WTC11 (cell line): ENCODE results near the gene S100A13. TPM values are rescaled to one million over a fixed set of nuclear protein-coding genes. Genes with fewer than 3 reads are reported as not detected.

Experiments
- ATAC-seq: fragments of 200-7000 bp; cut with Tn5 transposase; 2 replicates; pipeline ENCODE4 v1.10.0; 2021; ENCODE audit warnings: mild to moderate bottlenecking, moderate library complexity
- CTCF ChIA-PET: fragments of 300-600 bp; sonication (Branson Sonifier 250); formaldehyde crosslinking; loops from one replicate; lab custom pipeline; 2021; ENCODE audit warnings: antibody characterized with exemption; lab: Charles Lee
- POLR2A ChIA-PET: fragments of 350-600 bp; sonication (Branson Sonifier 250); formaldehyde crosslinking; loops from one replicate; lab custom pipeline; 2021; ENCODE audit warnings: antibody characterized with exemption; lab: Charles Lee
- DNase-seq: peaks from one replicate; pipeline ENCODE4 v3.0.0; 2021; ENCODE audit warnings: low spot score
- H3K27ac Mint-ChIP-seq: 2 replicates; pipeline ENCODE4 v1.8.0; 2021; ENCODE audit warnings: mixed read lengths
- H3K27me3 Mint-ChIP-seq: 2 replicates; pipeline ENCODE4 v1.8.0; 2021; ENCODE audit warnings: low read depth, mild to moderate bottlenecking, moderate library complexity, mixed read lengths
- H3K36me3 Mint-ChIP-seq: 2 replicates; pipeline ENCODE4 v1.8.0; 2021; ENCODE audit warnings: mixed read lengths
- H3K4me1 Mint-ChIP-seq: 2 replicates; pipeline ENCODE4 v1.8.0; 2022; ENCODE audit warnings: mixed read lengths
- H3K4me3 Mint-ChIP-seq: 2 replicates; pipeline ENCODE4 v1.8.0; 2021; ENCODE audit warnings: mild to moderate bottlenecking, moderate library complexity, mixed read lengths
- H3K9me3 Mint-ChIP-seq: 2 replicates; pipeline ENCODE4 v1.8.0; 2021; ENCODE audit warnings: mixed read lengths
- CBFB ChIP-seq: sonication (generic); formaldehyde crosslinking; IDR thresholded peaks from 2 replicates; pipeline ENCODE4 v1.8.1; 2022; ENCODE audit warnings: mild to moderate bottlenecking, low read depth, missing genetic modification reagents
- CREB1 ChIP-seq: sonication (generic); formaldehyde crosslinking; IDR thresholded peaks from 2 replicates; pipeline ENCODE4 v1.8.0; 2023; ENCODE audit warnings: mild to moderate bottlenecking, missing genetic modification reagents
- FOXP1 ChIP-seq: sonication (generic); formaldehyde crosslinking; IDR thresholded peaks from 2 replicates; pipeline ENCODE4 v1.8.0; 2022; ENCODE audit warnings: missing genetic modification reagents, mild to moderate bottlenecking, moderate library complexity, borderline replicate concordance
- MXD4 ChIP-seq: fragments of 250-450 bp; sonication (Bioruptor Pico); IDR thresholded peaks from 2 replicates; pipeline ENCODE4 v1.8.0; 2021; ENCODE audit warnings: mild to moderate bottlenecking, moderate library complexity, borderline replicate concordance
- NFATC4 ChIP-seq: fragments of 250-450 bp; sonication (Bioruptor Pico); IDR thresholded peaks from 2 replicates; pipeline ENCODE4 v1.9.0; 2021; ENCODE audit warnings: mild to moderate bottlenecking
- NR1H2 ChIP-seq: sonication (generic); formaldehyde crosslinking; IDR thresholded peaks from 2 replicates; pipeline ENCODE4 v1.9.0; 2021; ENCODE audit warnings: mild to moderate bottlenecking, moderate library complexity, missing genetic modification reagents
- NR2C2 ChIP-seq: sonication (generic); formaldehyde crosslinking; IDR thresholded peaks from 2 replicates; pipeline ENCODE4 v1.8.0; 2022; ENCODE audit warnings: mild to moderate bottlenecking, missing genetic modification reagents
- RORB ChIP-seq: fragments of 250-450 bp; sonication (Bioruptor Pico); IDR thresholded peaks from 2 replicates; pipeline ENCODE4 v1.9.0; 2021; ENCODE audit warnings: mild to moderate bottlenecking
- SMAD4 ChIP-seq: sonication (generic); formaldehyde crosslinking; IDR thresholded peaks from 2 replicates; pipeline ENCODE4 v1.8.0; 2022; ENCODE audit warnings: mild to moderate bottlenecking, missing genetic modification reagents
- ZNF317 ChIP-seq: sonication (generic); formaldehyde crosslinking; IDR thresholded peaks from 2 replicates; pipeline ENCODE4 v1.8.1; 2023; ENCODE audit warnings: low read depth, mild to moderate bottlenecking, moderate library complexity, missing genetic modification reagents, borderline replicate concordance
- ZNF396 ChIP-seq: fragments of 250-450 bp; sonication (Bioruptor Pico); IDR thresholded peaks from 2 replicates; pipeline ENCODE4 v1.8.0; 2021; ENCODE audit warnings: mild to moderate bottlenecking, moderate library complexity, borderline replicate concordance
- ZNF416 ChIP-seq: fragments of 250-450 bp; sonication (Bioruptor Pico); IDR thresholded peaks from 2 replicates; pipeline ENCODE4 v1.9.0; 2021; ENCODE audit warnings: mild to moderate bottlenecking, inconsistent platforms
- total RNA-seq: library from RNA; stranded (reverse); gene quantifications from 3 replicates; pipeline ENCODE4 v1.2.3, GENCODE V29; 2021
- TF ChIP-seq, protein P1 (sequence below): sonication (generic); formaldehyde crosslinking; IDR thresholded peaks from 2 replicates; pipeline ENCODE4 v1.8.1; 2022; ENCODE audit warnings: mild to moderate bottlenecking, missing genetic modification reagents, moderate library complexity, borderline replicate concordance
- TF ChIP-seq, protein P2 (sequence below): fragments of 250-450 bp; sonication (Bioruptor Pico); IDR thresholded peaks from 2 replicates; pipeline ENCODE4 v1.9.0; 2021; ENCODE audit warnings: moderate library complexity, mild to moderate bottlenecking, inconsistent platforms, borderline replicate concordance
- TF ChIP-seq, protein P3 (sequence below): sonication (generic); formaldehyde crosslinking; IDR thresholded peaks from 2 replicates; pipeline ENCODE4 v1.8.1; 2023; ENCODE audit warnings: mild to moderate bottlenecking, missing genetic modification reagents, moderate library complexity
- TF ChIP-seq, protein P4 (sequence below): sonication (generic); formaldehyde crosslinking; IDR thresholded peaks from 2 replicates; pipeline ENCODE4 v1.8.0; 2023; ENCODE audit warnings: missing genetic modification reagents
- TF ChIP-seq, protein P5 (sequence below): sonication (generic); formaldehyde crosslinking; IDR thresholded peaks from 2 replicates; pipeline ENCODE4 v1.8.0; 2022; ENCODE audit warnings: mild to moderate bottlenecking, missing genetic modification reagents
- TF ChIP-seq, protein P6 (sequence below): sonication (generic); formaldehyde crosslinking; conservative IDR thresholded peaks from 2 replicates; pipeline ENCODE4 v1.8.1; 2023; ENCODE audit warnings: mild to moderate bottlenecking, low read depth, missing genetic modification reagents, moderate library complexity

The S100A13 gene
- total RNA-seq, 1 experiment from 2014 or later, result 68.4 TPM

DNA sequence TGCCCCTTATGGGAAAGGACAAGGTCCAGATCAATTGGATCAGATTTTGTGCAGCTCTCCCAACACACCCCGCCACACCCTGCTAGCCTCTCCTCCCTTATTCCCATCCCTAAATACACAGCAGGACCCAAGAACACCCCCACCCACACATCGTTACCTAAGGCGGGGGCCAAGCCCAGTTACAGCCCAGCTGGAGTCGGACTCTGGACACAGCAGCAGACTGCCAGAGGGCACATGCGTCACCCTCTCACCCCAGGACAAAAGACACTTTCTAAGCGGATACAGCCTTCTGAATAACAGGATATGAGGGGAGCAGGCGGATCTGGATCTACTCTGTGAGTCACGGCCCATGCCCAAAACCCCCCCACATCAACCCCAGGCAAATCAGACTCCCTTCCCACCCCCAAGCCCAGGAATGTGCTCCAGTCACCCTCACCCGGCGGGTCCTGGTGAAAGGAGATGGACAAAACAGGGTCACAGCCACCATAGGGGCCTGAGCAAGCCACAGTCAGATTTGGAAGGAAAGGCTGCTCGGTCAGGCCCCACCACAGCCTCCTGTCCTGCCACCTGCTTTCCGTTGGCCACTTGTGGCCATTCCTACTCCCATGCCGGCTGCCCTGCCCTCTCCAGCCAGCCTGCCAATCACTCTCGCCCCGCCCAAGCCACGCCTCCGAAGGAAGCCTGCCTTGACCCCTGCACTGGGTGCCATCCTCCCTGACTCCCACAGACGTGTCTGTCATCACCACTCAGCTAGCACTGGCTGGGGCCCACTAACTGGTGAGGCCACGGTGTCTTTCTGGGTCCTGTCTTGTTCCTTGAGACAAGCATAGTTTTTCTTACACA lies 18.3 kb downstream of the S100A13 start (continued):
- TF ChIP-seq CREB1 (CRISPR knock-in tag) (no peak), ZNF317 (CRISPR knock-in tag) (no peak)

DNA sequence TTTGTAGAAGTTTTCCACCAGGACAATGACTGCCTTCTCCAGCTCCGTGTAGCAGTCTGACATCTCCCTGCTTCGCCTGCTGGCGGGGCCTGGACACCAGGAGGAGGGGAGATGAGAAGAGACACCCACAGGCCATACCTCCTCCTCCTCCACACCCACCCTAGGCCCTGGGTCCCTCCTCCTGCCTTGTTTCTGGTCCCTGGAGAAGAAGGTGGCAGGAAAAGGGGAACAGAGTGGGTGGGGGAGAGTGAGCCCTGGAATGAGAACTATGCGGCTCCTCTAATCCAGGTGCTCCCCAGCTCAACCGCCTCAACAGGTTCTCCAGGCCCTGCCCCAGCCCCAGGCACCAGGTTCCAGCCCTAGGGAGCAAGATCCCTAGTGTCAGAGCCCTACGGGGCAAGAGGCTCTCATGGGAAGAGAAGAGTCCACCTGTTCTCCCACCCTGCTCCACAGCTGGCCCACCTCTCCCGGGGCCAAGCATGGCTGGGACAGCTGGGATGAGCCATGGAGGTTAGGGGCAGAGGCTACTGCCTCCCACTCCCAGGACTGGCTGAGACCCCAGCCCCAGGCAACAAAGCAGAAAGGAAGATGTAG lies 19.1 kb downstream of the S100A13 start:
- no peaks in the 10 kb centered on the region for H3K9me3 Mint-ChIP-seq
- ChIA-PET CTCF (interaction anchor here (0.8 to 14.4 kb wide), 6 partner anchors 9 to 75 kb away, joined by 3 to 230 read pairs (median 5); partner anchors contain the start of genes S100A1, S100A13, S100A14 and S100A6), POLR2A (interaction anchor here (2.6 kb wide), 1 partner anchor 26 kb away, joined by 7 read pairs; the partner anchor contains the start of gene CHTOP)
- H3K27ac Mint-ChIP-seq, result no peak overlapping the region; the same call in 1 of the 2 replicates
- no peak for DNase-seq
- H3K4me3 Mint-ChIP-seq, result peak overlapping the region; percentile 29; the same call in 1 of the 2 replicates
- no peaks in the 10 kb centered on the region; the same call in 1 of the 2 replicates for H3K27me3 Mint-ChIP-seq
- H3K36me3 Mint-ChIP-seq, result no peaks in the 10 kb centered on the region
- ATAC-seq, result no peak
- peaks cover 60% of the 10 kb centered on the region for H3K4me1 Mint-ChIP-seq
- TF ChIP-seq, protein P1, sequence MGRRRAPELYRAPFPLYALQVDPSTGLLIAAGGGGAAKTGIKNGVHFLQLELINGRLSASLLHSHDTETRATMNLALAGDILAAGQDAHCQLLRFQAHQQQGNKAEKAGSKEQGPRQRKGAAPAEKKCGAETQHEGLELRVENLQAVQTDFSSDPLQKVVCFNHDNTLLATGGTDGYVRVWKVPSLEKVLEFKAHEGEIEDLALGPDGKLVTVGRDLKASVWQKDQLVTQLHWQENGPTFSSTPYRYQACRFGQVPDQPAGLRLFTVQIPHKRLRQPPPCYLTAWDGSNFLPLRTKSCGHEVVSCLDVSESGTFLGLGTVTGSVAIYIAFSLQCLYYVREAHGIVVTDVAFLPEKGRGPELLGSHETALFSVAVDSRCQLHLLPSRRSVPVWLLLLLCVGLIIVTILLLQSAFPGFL (CRISPR knock-in tag), result no peak
- TF ChIP-seq, protein P2, sequence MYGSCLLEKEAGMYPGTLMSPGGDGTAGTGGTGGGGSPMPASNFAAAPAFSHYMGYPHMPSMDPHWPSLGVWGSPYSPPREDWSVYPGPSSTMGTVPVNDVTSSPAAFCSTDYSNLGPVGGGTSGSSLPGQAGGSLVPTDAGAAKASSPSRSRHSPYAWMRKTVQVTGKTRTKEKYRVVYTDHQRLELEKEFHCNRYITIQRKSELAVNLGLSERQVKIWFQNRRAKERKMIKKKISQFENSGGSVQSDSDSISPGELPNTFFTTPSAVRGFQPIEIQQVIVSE (CRISPR knock-in tag), result no peak
- TF ChIP-seq NFATC4 (CRISPR knock-in tag) (no peak), FOXP1 (CRISPR knock-in tag) (no peak), ZNF396 (CRISPR knock-in tag) (no peak), NR2C2 (no peak), SMAD4 (CRISPR knock-in tag) (no peak), NR1H2 (CRISPR knock-in tag) (no peak), CBFB (CRISPR knock-in tag) (no peak)
- TF ChIP-seq, protein P3, sequence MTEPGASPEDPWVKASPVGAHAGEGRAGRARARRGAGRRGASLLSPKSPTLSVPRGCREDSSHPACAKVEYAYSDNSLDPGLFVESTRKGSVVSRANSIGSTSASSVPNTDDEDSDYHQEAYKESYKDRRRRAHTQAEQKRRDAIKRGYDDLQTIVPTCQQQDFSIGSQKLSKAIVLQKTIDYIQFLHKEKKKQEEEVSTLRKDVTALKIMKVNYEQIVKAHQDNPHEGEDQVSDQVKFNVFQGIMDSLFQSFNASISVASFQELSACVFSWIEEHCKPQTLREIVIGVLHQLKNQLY, result no peak

DNA sequence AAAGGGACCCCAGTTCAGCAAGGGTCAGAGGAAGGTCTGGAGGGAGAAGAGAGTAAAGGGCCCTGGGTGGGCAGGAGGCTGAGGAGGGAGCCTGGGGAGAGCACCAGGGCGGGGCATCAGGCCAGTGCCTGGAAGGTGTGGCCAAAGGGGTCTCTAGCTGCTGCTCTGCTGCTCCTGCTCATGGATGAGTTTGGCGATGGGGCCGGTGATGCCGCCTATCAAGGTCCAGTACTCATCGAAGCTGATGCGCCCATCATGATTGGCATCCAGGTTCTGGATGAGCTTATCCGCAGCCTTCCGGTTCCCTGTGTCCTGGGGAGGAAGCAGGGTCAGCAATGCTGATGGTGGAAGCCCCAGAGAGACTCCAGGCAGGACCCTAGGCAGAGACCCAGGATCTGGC lies 19.9 kb downstream of the S100A13 start:
- CTCF ChIA-PET, result interaction anchor here (0.8 to 14.4 kb wide), 4 partner anchors 9 to 71 kb away, joined by 3 to 230 read pairs (median 5); partner anchors contain the start of genes S100A1, S100A13, S100A14 and S100A6
- TF ChIP-seq, protein P4, sequence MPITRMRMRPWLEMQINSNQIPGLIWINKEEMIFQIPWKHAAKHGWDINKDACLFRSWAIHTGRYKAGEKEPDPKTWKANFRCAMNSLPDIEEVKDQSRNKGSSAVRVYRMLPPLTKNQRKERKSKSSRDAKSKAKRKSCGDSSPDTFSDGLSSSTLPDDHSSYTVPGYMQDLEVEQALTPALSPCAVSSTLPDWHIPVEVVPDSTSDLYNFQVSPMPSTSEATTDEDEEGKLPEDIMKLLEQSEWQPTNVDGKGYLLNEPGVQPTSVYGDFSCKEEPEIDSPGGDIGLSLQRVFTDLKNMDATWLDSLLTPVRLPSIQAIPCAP (CRISPR knock-in tag), result no peak
- TF ChIP-seq ZNF396 (CRISPR knock-in tag), result no peak
- no peak for TF ChIP-seq ZNF416 (CRISPR knock-in tag)
- no peak for TF ChIP-seq RORB (CRISPR knock-in tag)
- TF ChIP-seq, protein P5, sequence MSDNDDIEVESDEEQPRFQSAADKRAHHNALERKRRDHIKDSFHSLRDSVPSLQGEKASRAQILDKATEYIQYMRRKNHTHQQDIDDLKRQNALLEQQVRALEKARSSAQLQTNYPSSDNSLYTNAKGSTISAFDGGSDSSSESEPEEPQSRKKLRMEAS (CRISPR knock-in tag), result no peak
- TF ChIP-seq, protein P6, sequence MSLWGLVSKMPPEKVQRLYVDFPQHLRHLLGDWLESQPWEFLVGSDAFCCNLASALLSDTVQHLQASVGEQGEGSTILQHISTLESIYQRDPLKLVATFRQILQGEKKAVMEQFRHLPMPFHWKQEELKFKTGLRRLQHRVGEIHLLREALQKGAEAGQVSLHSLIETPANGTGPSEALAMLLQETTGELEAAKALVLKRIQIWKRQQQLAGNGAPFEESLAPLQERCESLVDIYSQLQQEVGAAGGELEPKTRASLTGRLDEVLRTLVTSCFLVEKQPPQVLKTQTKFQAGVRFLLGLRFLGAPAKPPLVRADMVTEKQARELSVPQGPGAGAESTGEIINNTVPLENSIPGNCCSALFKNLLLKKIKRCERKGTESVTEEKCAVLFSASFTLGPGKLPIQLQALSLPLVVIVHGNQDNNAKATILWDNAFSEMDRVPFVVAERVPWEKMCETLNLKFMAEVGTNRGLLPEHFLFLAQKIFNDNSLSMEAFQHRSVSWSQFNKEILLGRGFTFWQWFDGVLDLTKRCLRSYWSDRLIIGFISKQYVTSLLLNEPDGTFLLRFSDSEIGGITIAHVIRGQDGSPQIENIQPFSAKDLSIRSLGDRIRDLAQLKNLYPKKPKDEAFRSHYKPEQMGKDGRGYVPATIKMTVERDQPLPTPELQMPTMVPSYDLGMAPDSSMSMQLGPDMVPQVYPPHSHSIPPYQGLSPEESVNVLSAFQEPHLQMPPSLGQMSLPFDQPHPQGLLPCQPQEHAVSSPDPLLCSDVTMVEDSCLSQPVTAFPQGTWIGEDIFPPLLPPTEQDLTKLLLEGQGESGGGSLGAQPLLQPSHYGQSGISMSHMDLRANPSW (CRISPR knock-in tag), result no peak
- no peak for TF ChIP-seq MXD4
- TF ChIP-seq, all 79 proteins: peak for 0
- Mint-ChIP-seq H3K4me1 (peaks cover 52% of the 10 kb centered on the region), H3K27me3 (no peaks in the 10 kb centered on the region; the same call in 1 of the 2 replicates), H3K36me3 (no peaks in the 10 kb centered on the region), H3K4me3 (no peak overlapping the region), H3K9me3 (no peaks in the 10 kb centered on the region), H3K27ac (no peak overlapping the region)
- DNase-seq, result no peak
- POLR2A ChIA-PET, result interaction anchor here (2.6 kb wide), 1 partner anchor 27 kb away, joined by 7 read pairs; the partner anchor contains the start of gene CHTOP
- no peak for ATAC-seq
